HG02678 (cell line): ENCODE data around the gene ACTMAP.

Experiments
- ATAC-seq: cut with Tn5 transposase; IDR thresholded peaks from one replicate; pipeline ENCODE4 v1.9.1; 2021; ENCODE audit warnings: mild to moderate bottlenecking, moderate library complexity; ENCODE audit not compliant: unreplicated experiment

Gene ACTMAP

GRCh38 chr19:40721936-40722661, 28.2 kb downstream of the ACTMAP start:
- ATAC-seq, result no peak

- ATAC-seq, result no peak
These were observed 29.2 kb downstream of the ACTMAP start for GRCh38 chr19:40721140-40721486.

- ATAC-seq, result no peak
These were observed 30.8 kb downstream of the ACTMAP start for GRCh38 chr19:40719414-40719894.

GRCh38 chr19:40718774-40719391, 31.4 kb downstream of the ACTMAP start:
- ATAC-seq, result no peak

- ATAC-seq, result no peak
These were observed 32.1 kb downstream of the ACTMAP start for GRCh38 chr19:40717880-40718773.

DNA sequence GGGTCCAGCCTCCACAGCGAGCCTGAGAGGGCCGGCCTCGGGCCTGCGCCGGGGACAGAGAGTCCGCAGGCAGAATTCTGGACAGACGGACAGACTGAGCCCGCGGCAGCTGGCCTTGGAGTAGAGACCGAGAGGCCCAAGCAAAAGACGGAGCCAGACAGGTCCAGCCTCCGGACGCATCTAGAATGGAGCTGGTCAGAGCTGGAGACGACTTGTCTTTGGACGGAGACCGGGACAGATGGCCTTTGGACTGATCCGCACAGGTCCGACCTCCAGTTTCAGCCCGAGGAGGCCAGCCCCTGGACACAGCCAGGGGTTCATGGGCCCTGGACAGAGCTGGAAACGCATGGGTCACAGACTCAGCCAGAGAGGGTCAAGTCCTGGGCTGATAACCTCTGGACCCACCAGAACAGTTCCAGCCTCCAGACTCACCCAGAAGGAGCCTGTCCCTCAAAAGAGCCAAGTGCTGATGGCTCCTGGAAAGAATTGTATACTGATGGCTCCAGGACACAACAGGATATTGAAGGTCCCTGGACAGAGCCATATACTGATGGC, 32.9 kb downstream of the ACTMAP start:
- no peak for ATAC-seq

DNA sequence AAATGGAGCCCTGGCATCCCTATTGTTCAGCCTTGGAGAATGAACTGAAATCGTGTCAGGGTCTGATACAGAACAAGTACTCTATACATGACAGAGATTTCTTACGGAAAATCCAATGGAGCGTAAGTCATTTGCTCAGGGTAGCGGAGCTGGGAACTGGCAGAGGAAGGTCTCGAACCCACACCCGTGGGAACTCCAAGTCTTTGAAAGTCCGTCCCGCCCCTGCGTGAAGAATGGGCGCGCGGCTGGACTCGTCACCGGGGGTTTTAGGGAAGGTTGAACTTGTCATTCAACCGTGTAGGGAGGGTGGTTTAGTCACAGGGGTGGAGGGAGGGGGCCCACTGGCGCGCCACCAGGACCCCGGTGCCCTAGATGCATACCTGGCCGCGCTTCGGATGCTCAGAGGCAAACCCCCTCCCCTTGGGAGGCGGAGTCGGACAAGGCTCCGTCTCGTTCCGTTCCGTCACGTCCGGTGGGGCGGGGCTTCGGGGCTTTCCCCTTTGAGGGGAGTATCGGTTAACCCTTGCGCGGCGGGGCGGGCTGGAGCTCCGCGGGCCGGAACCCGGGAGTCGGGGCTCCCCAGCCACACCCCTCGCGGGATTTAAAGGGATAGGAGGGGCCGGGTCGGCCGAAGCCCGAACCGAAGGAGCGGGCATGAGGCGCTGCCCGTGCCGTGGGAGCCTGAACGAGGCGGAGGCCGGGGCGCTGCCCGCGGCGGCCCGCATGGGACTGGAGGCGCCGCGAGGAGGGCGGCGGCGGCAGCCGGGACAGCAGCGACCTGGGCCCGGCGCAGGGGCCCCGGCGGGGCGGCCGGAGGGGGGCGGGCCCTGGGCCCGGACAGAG, 33.6 kb downstream of the ACTMAP start, which contains the start of the genes COQ8B and ITPKC:
Gene COQ8B (minus strand): TSS at position 405 of the 843 bp plus-strand sequence. CDS start 2,254 bp downstream, outside the sequence.
Gene ITPKC (plus strand): TSS at position 631 of the 843 bp plus-strand sequence. CDS start 24 bp downstream, at position 655.
- peak; percentile 76 for ATAC-seq

DNA sequence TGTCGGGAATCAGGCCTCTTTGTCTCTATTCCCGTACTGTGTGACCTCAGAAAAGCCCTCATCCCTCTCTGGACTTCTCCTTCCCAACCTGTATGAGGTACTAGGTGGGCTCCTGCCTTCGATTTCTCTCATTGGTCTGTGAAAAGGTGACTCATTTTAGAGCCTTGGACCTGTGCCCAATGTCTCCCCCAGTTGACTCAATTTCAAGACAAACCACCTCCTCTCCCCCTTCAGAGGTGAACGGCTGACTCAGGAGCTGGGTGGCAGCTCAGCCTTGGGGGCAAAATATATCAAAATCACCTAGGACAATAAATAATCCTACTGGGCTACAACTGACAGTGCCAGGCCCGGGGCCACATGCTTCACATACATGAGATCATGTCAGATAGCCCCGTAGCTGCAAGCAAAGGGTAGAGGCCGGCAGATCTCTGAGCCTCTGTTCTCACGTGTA, 34.2 kb downstream of the ACTMAP start:
- no peak for ATAC-seq

GRCh38 chr19:40714441-40715299, 35.6 kb downstream of the ACTMAP start:
- peak; percentile 63 for ATAC-seq

DNA sequence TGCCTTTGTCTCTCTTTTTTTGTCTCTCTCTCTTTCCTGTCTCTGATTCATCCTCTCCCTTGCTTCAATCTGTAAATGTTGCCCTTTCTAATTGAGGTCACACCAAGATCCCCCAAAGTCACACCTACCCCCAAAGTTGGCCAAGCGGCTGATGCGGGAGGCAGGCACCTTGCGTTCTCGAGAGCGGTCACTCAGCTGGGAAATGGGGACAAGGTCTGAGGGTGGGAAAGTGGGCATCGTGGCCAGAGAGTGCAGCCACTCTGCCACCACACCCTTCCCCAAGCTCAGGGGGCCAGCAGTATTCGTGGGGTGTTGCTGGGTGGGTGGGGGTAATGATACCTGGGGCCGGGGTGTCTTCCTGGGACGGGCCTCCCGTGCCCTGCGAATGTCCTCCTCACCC, 36.3 kb downstream of the ACTMAP start:
- no peak for ATAC-seq

DNA sequence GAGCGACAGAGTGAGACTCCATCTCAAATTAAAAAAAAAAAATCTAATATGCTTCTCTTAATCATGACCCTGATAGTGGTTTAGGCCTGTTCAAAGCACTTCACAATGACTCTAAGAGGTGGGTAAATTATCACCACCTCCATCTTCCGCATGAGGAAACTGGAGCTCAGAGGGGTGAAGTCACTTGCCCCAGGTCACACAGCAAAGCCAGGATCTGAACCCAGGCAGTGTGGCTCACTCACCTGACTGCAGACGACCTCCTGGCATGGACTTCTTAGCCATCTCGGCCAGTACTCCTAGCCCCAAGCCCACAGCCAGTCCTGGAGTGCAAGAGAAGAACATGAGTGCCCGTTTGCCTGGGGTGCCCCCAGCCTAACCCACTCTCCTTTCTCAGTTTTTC, 40.5 kb downstream of the ACTMAP start:
- no peak for ATAC-seq

DNA sequence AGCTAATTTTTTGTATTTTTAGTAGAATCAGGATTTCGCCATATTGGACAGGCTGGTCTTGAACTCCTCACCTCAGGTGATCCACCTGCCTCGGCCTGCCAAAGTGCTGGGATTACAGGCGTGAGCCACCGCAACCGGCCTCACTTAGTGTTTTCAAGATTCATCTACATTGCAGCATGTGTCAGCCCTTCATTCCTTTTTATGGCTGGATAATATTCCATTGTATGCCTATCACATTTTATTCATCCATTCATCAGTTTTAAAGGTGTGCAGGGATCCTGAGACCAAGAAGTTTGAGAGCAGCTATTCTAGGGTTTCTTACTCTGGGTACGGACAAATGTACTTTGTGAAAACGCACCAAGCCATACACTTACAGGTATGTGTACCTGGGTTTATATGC, 42.7 kb downstream of the ACTMAP start:
- ATAC-seq, result no peak

DNA sequence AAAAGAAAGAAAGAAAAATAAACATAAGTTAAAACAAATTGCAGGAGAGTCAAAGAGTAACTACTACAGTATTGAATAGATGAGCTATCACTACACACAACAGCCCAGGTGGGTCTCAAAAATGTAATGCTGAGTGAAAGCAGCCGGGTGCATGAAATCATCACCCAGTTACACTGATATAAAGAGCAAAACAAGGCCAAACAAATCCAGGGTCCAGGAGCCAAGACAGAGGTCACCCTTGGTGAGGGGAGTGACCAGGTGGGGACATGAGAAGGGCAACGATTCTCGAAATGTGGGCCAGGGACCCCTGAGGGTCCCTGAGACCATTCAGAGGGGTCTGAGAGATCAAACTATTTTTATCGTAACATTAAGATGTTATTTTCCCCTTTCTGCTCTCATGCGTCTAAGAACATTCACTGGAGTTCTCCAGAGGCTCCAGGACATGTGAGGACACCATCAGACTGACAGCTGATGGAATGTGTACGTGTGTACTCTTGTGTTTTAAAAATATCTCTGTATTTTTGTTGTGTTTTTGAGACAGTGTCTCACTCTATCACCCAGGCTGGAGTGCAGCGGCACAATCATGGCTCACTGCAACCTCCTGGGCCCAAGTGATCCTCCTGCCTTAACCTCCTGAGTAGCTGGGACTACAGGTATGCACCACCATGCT, 44.2 kb downstream of the ACTMAP start:
- ATAC-seq, result no peak

DNA sequence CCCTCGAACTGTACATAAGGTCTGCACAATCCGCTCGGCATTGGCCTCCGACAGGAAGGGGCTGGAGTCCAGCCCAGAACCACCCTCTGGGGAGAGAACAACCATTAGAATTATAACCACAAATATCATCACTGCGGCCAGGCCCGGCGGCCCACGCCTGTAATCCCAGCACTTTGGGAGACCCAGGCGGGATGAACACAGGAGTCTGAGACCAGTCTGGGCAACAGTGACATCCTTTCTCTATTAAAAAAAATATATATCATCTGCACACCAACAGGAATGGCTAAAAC, 45.0 kb downstream of the ACTMAP start:
- ATAC-seq, result no peak

GRCh38 chr19:40704491-40705361, 45.6 kb downstream of the ACTMAP start:
- no peak for ATAC-seq

GRCh38 chr19:40703029-40703755, 47.1 kb downstream of the ACTMAP start:
- no peak for ATAC-seq

GRCh38 chr19:40702337-40703012, 47.8 kb downstream of the ACTMAP start:
- no peak for ATAC-seq
